ENCODE data around the gene FAM89B. TPM values are rescaled to one million over a fixed set of nuclear protein-coding genes. Genes with fewer than 3 reads are reported as not detected.

The FAM89B gene
- total and polyA plus RNA-seq, 2 of the 8 experiments (the other 6 are each of a cell fraction or from before 2014, with no cell fraction given): 15.8 to 32.4 TPM

DNA sequence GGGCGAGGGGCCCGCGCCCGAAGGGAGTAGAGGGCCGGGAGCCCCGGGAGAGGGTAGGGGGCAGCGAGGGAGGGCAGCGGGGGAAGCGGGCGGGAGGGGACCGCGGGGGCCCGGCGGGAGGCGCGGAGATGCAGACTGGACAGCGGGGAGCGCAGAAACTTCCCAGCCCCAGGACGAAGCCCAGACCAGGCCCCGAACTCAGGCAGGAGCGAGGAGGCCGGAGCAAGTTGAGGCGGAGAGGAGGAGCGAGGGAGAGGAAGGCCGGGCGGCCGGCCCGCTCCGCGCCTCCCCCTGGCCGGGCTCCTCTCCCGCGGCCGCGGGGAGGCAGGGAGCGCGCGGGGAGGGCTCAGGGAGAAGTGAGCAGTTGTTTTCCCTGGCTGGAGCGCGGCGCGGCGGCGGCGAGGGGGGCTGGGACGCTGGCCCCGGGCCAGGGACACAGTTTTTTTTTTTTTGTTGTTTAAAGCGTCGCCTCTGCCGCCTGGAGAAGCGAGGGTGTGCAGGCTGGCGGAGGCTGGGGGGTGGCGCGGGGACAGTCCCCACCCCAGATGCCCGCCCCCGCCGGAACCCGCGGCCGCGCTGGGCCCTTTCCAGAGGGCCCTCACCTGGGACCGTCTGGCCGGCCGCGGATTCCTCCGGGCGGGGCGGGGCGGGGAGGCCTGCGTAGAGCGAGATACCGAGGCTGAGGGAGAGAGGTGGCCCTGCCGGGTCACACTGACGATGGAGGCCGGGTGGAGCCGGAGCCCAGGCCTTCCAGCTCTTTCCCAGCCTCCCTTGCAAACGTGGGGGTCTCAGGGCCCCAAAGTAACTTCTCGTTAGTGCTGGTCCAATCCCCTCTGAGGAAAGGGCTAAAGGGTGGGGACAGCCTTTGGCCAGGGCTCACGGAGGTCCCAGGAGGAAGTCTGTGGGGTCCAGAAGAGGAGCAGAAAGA is 14.1 kb upstream of the FAM89B start, which contains the start of gene LTBP3 (continued):
- no peak for TF ChIP-seq JUN (IDR thresholded peaks at IDR 0.05; ENCODE audit: low read depth, low read length)

All from H1 (cell line).